Measurements from ENCODE around the gene CACNA2D1.

Gene CACNA2D1

DNA sequence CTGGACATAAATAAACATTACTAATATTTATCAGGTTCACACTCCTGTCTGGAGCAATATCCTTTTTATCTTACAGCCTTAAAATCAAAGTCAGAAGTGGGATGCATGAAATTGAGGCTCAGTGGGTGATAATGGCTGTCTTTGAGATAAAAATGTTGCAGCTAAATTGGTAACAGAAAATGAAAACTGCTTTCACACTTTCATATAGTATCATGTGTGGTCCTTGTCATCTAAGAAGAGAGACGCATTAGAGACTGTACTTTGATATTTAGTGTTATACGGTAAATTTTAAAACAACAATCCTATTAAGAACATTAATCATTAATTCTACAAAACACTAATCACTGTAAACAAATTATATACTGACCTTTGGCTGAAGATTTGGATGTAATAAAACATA lies 438.5 kb downstream of the CACNA2D1 start:
- no peak overlapping the region for H3K4me3 ChIP-seq (replicated peaks in 1 of 2; ENCODE audit: low read depth in 2 of 2, low read length in 2 of 2)
- TF ChIP-seq CTCF (IDR thresholded peaks at IDR 0.05; ENCODE audit: low read depth, low read length): no peak
- no peak for DNase-seq (ENCODE audit: low read depth in 2 of 2)

- no peak overlapping the region for H3K4me3 ChIP-seq (replicated peaks in 1 of 2; ENCODE audit: low read depth in 2 of 2, low read length in 2 of 2)
- TF ChIP-seq CTCF (IDR thresholded peaks at IDR 0.05; ENCODE audit: low read depth, low read length): no peak
- no peak for DNase-seq (ENCODE audit: low read depth in 2 of 2)
Measured at GRCh38 chr7:81993186-81993585, 450.4 kb downstream of the CACNA2D1 start.

GRCh38 chr7:81990395-81990794 lies 453.2 kb downstream of the CACNA2D1 start:
- no peak for TF ChIP-seq CTCF (IDR thresholded peaks at IDR 0.05; ENCODE audit: low read depth, low read length)
- peak; percentile 49 to 68 for DNase-seq (ENCODE audit: low read depth in 2 of 2)
- no peak overlapping the region for H3K4me3 ChIP-seq (replicated peaks in 1 of 2; ENCODE audit: low read depth in 2 of 2, low read length in 2 of 2)

- no peak for TF ChIP-seq CTCF (IDR thresholded peaks at IDR 0.05; ENCODE audit: low read depth, low read length)
- no peak for DNase-seq (ENCODE audit: low read depth in 2 of 2)
- no peak overlapping the region for H3K4me3 ChIP-seq (replicated peaks in 1 of 2; ENCODE audit: low read depth in 2 of 2, low read length in 2 of 2)
Measured at GRCh38 chr7:81986723-81987470, 456.7 kb downstream of the CACNA2D1 start.

DNA sequence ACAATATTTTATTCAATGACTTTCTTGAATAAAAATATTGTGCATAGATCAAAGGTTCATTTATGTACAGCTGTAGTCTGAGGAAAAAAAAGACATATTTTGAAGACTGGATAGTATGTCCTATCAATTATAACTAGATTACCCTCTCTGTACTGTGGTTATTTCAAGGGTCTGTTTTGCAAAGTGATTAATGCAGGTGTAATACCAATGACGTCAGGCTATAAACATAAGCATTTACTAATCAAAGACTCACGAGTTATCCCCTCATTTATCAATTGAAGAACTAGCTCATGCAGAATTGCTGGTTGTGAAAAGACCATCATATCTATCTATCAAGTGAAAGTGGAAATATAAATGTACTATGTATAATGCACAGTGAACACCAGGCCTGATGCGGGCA lies 460.2 kb downstream of the CACNA2D1 start:
- no peak for TF ChIP-seq CTCF (IDR thresholded peaks at IDR 0.05; ENCODE audit: low read depth, low read length)
- H3K4me3 ChIP-seq (replicated peaks in 1 of 2; ENCODE audit: low read depth in 2 of 2, low read length in 2 of 2): no peak overlapping the region
- no peak for DNase-seq (ENCODE audit: low read depth in 2 of 2)

DNA sequence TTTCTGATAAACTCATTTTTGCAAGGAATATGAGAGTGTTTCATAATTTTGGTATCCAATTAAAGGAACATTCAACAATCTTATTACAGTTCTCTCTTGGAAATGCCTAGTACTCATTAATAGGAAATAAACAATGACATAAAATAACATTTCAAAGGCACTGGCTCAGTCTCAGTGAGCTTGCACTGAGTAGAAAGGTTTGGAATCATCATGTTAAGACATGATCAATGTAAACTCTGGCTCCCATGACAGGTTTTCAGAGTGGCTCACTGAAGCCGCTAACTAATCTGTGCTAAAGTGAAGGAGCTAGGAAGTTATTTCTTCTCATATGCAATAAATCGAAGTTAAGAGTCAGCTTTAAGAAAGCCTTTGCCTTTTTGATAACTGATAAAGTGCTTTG lies 470.5 kb downstream of the CACNA2D1 start:
- DNase-seq (ENCODE audit: low read depth in 2 of 2): no peak
- H3K4me3 ChIP-seq (replicated peaks in 1 of 2; ENCODE audit: low read depth in 2 of 2, low read length in 2 of 2): no peak overlapping the region
- no peak for TF ChIP-seq CTCF (IDR thresholded peaks at IDR 0.05; ENCODE audit: low read depth, low read length)

DNA sequence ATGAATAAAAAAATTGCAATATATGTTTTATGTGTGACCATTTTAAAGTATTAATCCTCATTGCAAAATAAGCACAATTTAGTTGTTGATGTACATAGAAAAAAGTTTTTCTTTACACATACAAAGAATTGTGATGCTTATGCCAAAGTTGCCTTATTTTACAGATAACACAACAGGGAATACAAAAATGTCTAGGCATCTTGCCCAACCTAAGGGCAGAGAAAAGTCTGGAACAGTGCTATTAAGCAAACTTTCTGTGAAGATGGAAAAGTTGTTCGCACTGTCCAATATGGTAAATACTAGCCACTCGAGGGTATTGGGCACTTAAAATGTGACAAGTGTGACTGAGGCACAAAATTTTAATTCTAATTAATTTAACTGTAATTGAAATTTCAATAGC lies 483.6 kb downstream of the CACNA2D1 start:
- H3K4me3 ChIP-seq (replicated peaks in 1 of 2; ENCODE audit: low read depth in 2 of 2, low read length in 2 of 2): no peak overlapping the region
- peak; percentile 15 to 78 for DNase-seq (ENCODE audit: low read depth in 2 of 2)
- TF ChIP-seq CTCF (IDR thresholded peaks at IDR 0.05; ENCODE audit: low read depth, low read length): no peak
